Measurements from ENCODE around the gene RBM7.

RBM7 gene

GRCh38 chr11:114400216-114400914, at the start of gene RBM7, which contains the start of gene C11orf71:
Gene RBM7 (plus strand): TSS chr11:114400666. CDS start chr11:114400672, 6 bp downstream.
Gene C11orf71 (minus strand): TSS chr11:114400511. CDS start chr11:114400331, 180 bp downstream.
- peak; percentile 95 for DNase-seq (ENCODE audit: extremely low spot score)
- ChIA-PET POLR2A (no interaction called here), CTCF (interaction anchor here (1.4 kb wide), 1 partner anchor 17 kb away, joined by 3 read pairs; no protein-coding TSS in a partner anchor)
- TF ChIP-seq CTCF (IDR thresholded peaks at IDR 0.05; ENCODE audit: control extremely low read depth, extremely low read depth, low read depth, missing control alignments) = peak; percentile 14

- ChIA-PET CTCF (no interaction called here), POLR2A (no interaction called here)
- DNase-seq (ENCODE audit: extremely low spot score) = no peak
- no peak for TF ChIP-seq CTCF (IDR thresholded peaks at IDR 0.05; ENCODE audit: control extremely low read depth, extremely low read depth, low read depth, missing control alignments)
These were observed 47.0 kb upstream of the RBM7 start for GRCh38 chr11:114353443-114353842.

DNA sequence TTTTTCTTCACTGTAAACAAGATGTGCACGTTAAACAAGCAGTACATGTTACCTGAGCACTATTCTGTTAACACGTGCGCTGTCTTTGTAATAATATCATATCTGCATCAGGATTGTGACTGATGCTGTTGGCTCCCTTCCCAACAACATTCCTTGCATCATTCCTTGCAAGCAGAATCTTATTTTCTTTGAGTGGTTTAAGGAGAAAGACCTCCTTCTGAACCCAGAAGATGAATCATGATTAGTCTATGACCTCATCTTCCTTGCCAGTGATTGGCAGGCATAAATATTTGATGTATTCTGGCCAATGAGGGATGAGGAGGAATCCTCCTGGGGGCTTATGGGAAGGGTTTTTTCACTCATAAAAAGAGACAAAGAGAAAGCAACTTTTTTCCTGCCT, 46.4 kb upstream of the RBM7 start:
- ChIA-PET POLR2A (no interaction called here), CTCF (no interaction called here)
- DNase-seq (ENCODE audit: extremely low spot score) = no peak
- TF ChIP-seq CTCF (IDR thresholded peaks at IDR 0.05; ENCODE audit: control extremely low read depth, extremely low read depth, low read depth, missing control alignments) = no peak

DNA sequence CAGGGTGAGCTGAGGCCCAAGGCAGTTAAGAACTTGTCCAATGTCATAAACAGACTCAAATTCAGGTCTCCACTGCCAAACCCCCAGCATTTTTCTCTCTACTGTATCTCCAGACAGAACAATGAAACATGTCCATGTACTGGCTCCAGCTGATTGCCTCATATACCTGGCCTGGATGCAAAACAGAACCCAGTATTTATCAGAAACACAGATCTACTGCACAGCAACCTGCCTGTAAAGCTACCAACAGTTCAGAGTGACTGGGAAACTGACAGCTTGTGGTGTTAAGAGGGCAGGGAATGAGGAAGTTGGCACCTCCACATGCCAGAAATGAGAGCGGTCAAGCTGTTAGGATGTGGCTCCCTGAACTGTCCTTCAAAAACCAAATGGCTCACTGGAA, 41.8 kb upstream of the RBM7 start:
- POLR2A ChIA-PET = no interaction called here
- DNase-seq (ENCODE audit: extremely low spot score) = no peak
- TF ChIP-seq CTCF (IDR thresholded peaks at IDR 0.05; ENCODE audit: control extremely low read depth, extremely low read depth, low read depth, missing control alignments) = no peak
- CTCF ChIA-PET = interaction anchor here (1.3 kb wide), 1 partner anchor 18 kb away, joined by 3 read pairs; no protein-coding TSS in a partner anchor

- DNase-seq (ENCODE audit: extremely low spot score) = no peak
- ChIA-PET POLR2A (no interaction called here), CTCF (no interaction called here)
- no peak for TF ChIP-seq CTCF (IDR thresholded peaks at IDR 0.05; ENCODE audit: control extremely low read depth, extremely low read depth, low read depth, missing control alignments)
These were observed 41.1 kb upstream of the RBM7 start for GRCh38 chr11:114359342-114359741.

- DNase-seq (ENCODE audit: extremely low spot score) = no peak
- TF ChIP-seq CTCF (IDR thresholded peaks at IDR 0.05; ENCODE audit: control extremely low read depth, extremely low read depth, low read depth, missing control alignments) = no peak
- ChIA-PET CTCF (interaction anchor here (1.2 to 1.6 kb wide), 2 partner anchors 14 to 18 kb away, joined by 3 to 4 read pairs; no protein-coding TSS in a partner anchor), POLR2A (no interaction called here)
These were observed 38.1 kb upstream of the RBM7 start for GRCh38 chr11:114362326-114362725.

All from GM10248 (cell line).